Kasumi-1 (cell line): Measurements from ENCODE around the gene HOXB8.

Source experiments
- DNase-seq, 2 experiments: peaks; one replicate each; lab custom pipeline; 2025; lab: John Stamatoyannopoulos, UW

The HOXB8 gene

GRCh38 chr17:48583708-48584222 is 31.3 kb downstream of the HOXB8 start:
- DNase-seq = no peak

DNA sequence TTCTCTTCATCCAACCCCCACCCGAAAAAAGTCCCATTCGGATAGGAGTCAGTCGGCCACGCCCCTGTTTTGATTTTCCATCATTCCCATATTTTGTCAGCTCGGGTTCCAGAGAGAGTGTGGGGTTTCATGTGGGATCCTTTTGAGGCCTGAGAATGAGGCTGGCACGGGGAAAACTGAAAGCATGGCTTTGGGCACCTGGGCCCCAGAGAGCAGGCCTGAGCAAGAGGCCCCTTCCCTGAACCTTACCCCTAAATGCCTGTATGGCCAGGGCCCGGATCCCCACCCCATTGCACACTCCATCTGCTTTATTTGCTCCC is 32.4 kb downstream of the HOXB8 start:
- DNase-seq = no peak

- DNase-seq = no peak
These were observed 35.1 kb downstream of the HOXB8 start for GRCh38 chr17:48579760-48580554.

- DNase-seq = no peak
These were observed 35.7 kb downstream of the HOXB8 start for GRCh38 chr17:48579471-48579759.

DNA sequence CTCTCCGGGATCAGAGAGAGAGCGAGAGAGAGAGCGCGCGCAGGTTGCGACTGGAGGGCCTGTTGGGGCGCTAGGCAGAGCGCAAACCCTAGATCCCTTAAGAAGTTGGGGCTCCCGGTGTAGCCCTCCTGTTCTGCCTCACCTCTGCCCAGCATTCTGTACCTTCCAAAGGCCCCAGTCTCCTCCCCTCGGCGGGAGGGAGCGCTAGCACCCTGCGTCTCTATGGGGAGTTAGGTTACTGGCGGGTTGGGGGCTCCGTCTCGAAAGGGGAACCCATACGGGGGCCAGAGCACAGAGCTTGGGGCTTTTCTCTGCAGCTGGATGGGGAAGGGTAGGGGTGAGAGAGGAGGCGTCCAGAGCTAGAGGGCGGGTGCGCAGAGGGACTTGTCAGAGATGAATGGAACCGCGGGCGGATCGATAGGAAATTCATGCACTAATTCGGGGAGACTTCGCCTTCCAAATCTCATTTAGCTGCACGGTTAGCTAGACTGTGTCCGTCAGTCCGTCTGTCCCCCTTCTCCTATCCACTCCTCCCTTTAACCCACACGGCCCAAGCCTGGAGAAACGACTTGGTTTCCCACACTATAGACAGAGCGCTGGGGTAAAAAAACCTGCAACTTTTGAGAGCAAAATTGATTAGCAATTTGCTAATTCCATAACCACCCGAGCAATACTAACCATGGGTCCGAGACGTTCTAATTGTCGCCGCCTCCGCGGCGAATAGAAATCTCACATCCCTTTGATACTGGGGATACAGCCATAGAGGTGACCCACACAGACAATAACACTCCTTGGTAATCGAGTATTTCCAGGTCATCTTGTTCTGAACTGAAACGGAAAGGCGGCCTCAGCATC is 36.2 kb downstream of the HOXB8 start:
- no peak for DNase-seq

DNA sequence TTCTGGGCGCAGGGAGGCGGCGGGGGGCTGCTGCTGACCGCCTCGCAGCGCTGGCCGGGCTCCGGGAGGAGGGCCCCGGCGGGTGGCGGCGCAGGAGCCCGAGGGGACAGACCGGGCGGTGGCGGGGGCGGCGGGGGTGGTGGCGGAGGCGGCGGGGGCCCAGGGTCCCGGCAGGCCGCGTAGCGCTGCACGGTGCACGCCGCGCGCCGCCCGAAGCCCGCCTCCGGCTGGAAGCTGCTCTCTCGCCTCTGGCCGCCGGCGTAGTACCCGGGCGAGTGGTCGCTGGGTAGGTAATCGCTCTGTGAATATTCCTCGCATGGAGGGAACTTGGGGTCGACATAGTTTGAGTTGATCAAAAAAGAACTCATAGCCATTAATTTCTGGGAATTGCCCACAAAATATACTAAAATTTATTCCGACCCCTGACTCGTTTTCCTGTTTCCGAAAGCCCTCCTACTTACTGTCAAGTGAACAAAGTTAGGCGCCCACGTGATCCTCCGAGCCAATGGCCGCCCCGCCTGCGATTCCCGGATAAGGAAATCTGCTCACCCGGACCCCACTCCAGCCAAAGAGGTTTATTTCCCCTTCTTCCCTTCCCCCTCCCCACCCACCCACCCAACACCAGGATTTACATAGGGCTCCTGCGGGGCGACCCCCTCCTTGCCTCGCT is 37.0 kb downstream of the HOXB8 start, which contains the start of gene HOXB4:
HOXB4 (minus strand) TSS at position 405 of the 670 bp plus-strand sequence; CDS start at position 374, 31 bp downstream.
- no peak for DNase-seq

- DNase-seq = no peak
These were observed 37.7 kb downstream of the HOXB8 start for GRCh38 chr17:48577330-48577945.

DNA sequence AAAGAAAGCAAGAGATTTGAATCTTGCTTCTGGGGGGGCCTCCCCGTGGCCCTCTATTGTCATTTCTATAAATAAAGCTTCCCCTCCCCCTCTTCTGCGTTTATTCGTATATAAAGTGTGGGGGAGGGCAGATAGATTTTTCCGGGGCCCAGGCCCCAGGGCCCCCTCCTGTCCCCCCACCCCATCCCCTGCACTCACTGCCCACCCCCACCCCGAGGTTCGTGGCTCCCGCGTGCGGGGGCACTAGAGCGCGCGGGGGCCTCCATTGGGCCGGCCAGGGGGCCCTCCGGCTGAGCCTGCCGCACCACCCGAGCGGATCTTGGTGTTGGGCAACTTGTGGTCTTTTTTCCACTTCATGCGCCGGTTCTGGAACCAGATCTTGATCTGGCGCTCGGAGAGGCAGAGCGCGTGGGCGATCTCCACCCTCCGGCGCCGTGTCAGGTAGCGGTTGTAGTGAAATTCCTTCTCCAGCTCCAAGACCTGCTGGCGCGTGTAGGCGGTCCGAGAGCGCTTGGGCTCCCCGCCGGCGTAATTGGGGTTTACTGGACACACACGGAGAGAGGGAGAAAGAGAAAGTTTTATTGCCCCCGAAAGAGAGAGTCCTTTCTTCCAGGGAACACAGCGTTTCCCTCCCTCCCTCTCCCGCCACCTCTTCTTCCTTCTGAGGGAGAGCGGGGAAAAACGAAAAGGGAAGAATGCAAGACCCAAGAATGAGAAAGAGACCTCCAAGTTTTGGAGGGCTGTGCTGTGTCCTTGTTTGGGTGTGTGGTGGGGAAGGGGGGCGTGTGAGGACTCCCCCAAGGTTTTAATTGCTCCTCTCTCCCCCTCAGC is 38.4 kb downstream of the HOXB8 start:
- DNase-seq = no peak

- DNase-seq = no peak
These were observed 39.2 kb downstream of the HOXB8 start for GRCh38 chr17:48575673-48576478.

DNA sequence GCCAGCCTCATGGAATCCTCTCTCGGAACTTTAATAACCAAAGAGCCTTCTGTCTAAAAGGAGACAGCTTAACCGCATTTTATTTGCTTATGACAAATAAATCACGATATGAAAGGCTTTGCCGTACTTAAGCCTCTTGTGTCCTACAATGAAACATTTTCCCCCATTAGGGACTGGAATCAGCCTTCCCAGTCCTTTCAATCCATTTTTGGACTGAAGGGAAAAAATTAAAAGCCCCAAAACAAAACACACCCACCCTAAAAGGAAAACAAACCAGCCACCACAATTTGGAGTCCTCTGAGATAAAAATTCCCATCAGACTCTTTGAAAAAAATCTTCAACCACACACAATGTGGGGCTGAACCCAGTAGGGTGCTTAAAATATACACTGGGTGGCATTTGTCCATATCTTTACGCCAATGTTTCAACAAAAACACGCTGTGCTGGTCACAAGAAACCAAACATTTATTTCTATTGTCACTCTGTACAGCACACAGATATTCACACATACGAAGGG is 40.0 kb downstream of the HOXB8 start:
- no peak for DNase-seq

DNA sequence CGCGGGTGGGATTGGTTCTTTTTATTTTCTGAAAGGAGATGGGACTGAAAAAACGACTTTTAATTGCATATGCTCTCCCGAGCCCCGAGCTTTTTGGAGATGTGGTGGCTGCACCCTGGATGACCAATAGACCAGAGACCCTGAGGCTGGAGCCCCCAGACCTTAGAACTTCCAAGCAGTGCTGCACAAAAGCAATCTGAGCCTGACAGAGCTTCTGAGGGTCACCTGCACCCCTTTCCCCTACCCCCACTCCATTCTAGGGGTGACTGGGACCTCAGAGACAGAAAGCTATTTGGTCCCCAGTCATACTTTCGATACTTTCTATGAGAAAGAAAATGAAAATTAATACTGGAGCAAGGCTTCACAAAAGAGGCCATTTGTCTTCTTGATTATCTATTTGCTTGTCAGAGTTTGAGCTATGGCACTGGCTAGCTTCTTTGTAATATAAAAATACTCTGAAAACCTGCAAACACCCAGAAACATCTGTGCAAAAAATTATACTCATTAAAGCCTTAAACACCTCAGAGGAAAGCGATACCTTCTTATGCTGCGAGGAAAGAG is 40.5 kb downstream of the HOXB8 start:
- DNase-seq = no peak

DNA sequence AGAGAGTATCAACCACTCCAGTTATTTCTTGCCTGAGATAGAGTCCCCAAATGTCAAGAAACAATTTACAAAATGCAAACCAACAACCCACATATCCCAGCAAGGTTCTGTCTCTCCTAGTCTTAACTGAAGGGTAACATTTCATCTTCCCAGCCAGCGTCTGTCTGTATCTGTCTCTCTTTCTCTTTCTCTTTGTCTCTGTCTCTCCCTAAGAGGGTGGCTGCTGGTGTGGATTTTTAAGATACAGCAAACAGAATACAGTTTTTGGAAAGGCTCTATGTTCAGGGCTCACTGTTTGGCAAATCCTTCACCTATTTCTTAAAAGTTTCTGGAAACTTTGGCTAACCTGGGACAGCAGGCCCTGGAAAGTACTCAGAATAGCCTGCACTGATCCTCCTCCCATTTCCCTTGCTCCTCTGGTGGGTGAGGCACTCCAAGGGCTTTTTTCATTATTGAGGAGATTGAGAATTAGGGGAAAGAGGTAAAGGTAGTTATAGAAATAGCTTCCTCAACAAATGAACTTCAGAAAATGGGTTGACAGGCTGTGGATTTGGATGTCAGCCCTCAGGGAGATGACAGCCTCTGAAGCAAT is 43.2 kb downstream of the HOXB8 start:
- DNase-seq = no peak

DNA sequence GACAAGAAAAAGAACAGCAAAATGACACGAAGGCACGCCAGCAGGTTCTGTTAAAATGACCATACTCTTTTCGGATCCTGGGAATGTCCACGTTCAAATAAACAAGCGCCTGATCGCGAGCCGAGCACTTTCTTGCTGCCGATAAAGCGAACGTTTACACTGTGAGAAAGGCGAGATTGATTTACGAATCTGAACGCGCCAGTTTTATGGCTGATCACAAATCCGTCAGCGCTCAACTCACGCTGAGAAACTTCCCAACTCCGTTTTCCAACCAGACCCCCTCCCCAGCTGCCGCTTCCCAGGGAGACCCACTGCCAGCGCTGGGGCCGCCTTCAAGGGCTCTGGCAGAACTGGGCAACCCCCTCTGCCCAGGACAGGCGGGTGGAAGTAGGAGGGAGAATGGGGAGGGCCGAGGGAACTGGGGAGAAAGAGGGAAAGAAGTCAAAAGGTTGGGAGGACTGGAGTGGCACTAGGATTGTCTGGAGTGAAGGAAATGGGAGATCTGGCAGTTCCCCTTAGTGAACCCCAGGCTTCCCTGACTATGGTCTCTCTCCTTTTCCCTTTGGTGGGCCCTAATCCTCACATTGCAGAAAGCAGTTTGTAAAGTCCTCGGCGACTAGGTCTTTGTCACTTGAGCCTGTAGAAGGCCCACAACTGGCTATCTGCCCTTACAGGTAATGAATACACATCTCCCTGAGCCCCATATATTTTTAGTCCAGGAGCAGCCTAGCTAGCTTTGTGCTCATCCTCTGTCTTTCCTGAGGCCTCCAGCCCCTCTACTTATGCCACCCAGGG is 43.9 kb downstream of the HOXB8 start:
- DNase-seq = no peak

- DNase-seq = no peak
These were observed 44.6 kb downstream of the HOXB8 start for GRCh38 chr17:48570325-48571023.

DNA sequence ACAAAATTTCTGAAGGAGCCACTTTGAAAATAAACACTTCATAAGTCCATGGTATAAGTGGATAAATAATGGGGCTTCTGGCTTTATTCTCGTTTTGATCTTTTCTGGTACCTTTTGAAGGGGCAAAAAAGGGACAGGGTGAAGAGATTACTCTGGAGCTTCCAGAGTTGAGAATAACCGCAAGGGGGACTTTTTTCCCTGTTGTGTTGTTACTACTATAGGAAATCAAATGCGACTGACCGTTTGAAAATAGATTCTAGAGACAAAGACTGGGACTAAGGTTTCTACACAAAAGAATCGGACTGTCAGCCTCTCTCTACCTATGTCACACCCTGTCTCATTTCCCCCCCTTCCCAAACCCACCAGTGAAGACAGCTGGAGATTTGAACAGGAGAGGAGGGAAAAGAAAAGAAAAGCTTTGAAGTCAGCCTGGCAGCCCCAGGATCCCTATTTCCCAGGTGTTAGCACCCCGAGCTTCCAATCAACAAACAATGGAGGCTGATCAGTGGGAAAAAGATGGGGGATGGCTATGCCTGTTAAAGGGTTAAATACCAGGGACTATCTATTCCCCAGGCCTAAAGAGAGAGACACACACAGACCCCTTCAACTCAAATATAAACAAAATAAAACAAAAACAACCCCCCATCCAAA is 45.3 kb downstream of the HOXB8 start:
- no peak for DNase-seq

GRCh38 chr17:48569240-48569582 is 45.9 kb downstream of the HOXB8 start:
- DNase-seq = no peak

- DNase-seq = no peak
These were observed 46.4 kb downstream of the HOXB8 start for GRCh38 chr17:48568499-48569239.
